GM23338 (cell line): ENCODE measurements around the gene MRPS24. TPM values are rescaled to one million over a fixed set of nuclear protein-coding genes. Genes with fewer than 3 reads are reported as not detected.
A peak's percentile ranks its signal among the peaks of the same experiment; 100 is the strongest.

ENCODE experiments used
- ATAC-seq: fragments of 200-7000 bp; cut with Tn5 transposase; 3 replicates; pipeline ENCODE4 v1.9.1; 2020
- DNase-seq: peaks from one replicate; pipeline ENCODE4 v3.0.0-alpha.2; 2015; ENCODE audit warnings: low spot score
- H2AFZ ChIP-seq: fragments of 200-600 bp; sonication (generic); 2 replicates; pipeline ENCODE4 v1.8.0; 2016; ENCODE audit warnings: antibody characterized with exemption, mild to moderate bottlenecking, moderate library complexity
- H3F3A ChIP-seq: fragments of 200-600 bp; sonication (generic); replicated peaks from 2 replicates; pipeline ENCODE4 v1.8.0; 2017; ENCODE audit warnings: antibody characterized with exemption, mixed run types, low read depth
- H3K27ac ChIP-seq: fragments of 200-600 bp; sonication (generic); 2 replicates; pipeline ENCODE4 v1.6.1; 2016; ENCODE audit warnings: low read depth
- H3K27me3 ChIP-seq: fragments of 200-600 bp; sonication (generic); 2 replicates; pipeline ENCODE4 v1.8.0; 2016; ENCODE audit warnings: mild to moderate bottlenecking, mixed run types, moderate library complexity; ENCODE audit not compliant: insufficient read depth
- H3K36me3 ChIP-seq: fragments of 200-600 bp; sonication (generic); 2 replicates; pipeline ENCODE4 v1.8.0; 2016; ENCODE audit warnings: mild to moderate bottlenecking; ENCODE audit not compliant: insufficient read depth
- H3K4me1 ChIP-seq: fragments of 200-600 bp; sonication (generic); 2 replicates; pipeline ENCODE4 v1.8.0; 2016; ENCODE audit warnings: mild to moderate bottlenecking, moderate library complexity; ENCODE audit not compliant: insufficient read depth
- H3K4me2 ChIP-seq: fragments of 200-600 bp; sonication (generic); 2 replicates; pipeline ENCODE4 v1.7.1; 2017; ENCODE audit warnings: mixed run types
- H3K4me3 ChIP-seq: fragments of 200-600 bp; sonication (generic); 2 replicates; pipeline ENCODE4 v1.6.1; 2016; ENCODE audit warnings: mixed run types
- H3K79me2 ChIP-seq: fragments of 200-600 bp; sonication (generic); replicated peaks from 2 replicates; pipeline ENCODE4 v1.8.0; 2017; ENCODE audit warnings: mild to moderate bottlenecking; ENCODE audit not compliant: insufficient read depth
- H3K9me2 ChIP-seq: fragments of 200-600 bp; sonication (generic); 2 replicates; pipeline ENCODE4 v1.8.0; 2017; ENCODE audit not compliant: insufficient read depth
- H4K20me1 ChIP-seq: fragments of 200-600 bp; sonication (generic); replicated peaks from 2 replicates; pipeline ENCODE4 v1.8.0; 2017; ENCODE audit warnings: mild to moderate bottlenecking; ENCODE audit not compliant: insufficient read depth
- H3K27ac Mint-ChIP-seq: 2 replicates; pipeline ENCODE4 v1.8.0; 2020; ENCODE audit warnings: inconsistent platforms, mild to moderate bottlenecking, moderate library complexity, mixed read lengths
- H3K27me3 Mint-ChIP-seq: 3 replicates; pipeline ENCODE4 v1.8.0; 2022; ENCODE audit warnings: low read depth, mild to moderate bottlenecking, moderate library complexity, mixed read lengths, inconsistent platforms; ENCODE audit not compliant: insufficient read depth, poor library complexity
- H3K36me3 Mint-ChIP-seq: 3 replicates; pipeline ENCODE4 v1.8.0; 2021; ENCODE audit warnings: low read depth, mild to moderate bottlenecking, inconsistent platforms, moderate library complexity, mixed read lengths
- H3K4me1 Mint-ChIP-seq: 3 replicates; pipeline ENCODE4 v1.8.0; 2020; ENCODE audit warnings: mild to moderate bottlenecking, inconsistent platforms, mixed read lengths
- H3K4me3 Mint-ChIP-seq: 3 replicates; pipeline ENCODE4 v1.8.0; 2021; ENCODE audit warnings: moderate library complexity, mild to moderate bottlenecking, inconsistent platforms, mixed read lengths
- H3K9me3 Mint-ChIP-seq: 3 replicates; pipeline ENCODE4 v1.8.0; 2020; ENCODE audit warnings: moderate library complexity, mild to moderate bottlenecking, inconsistent platforms, mixed read lengths
- CREB1 ChIP-seq: fragments of 250-450 bp; sonication (Bioruptor Pico); IDR thresholded peaks from 2 replicates; pipeline ENCODE4 v1.5.0; 2020; ENCODE audit warnings: low read depth, mild to moderate bottlenecking, moderate library complexity
- CTCF ChIP-seq, 2 experiments: fragments of 200-600 bp in 1 of 2; sonication (generic) in 1 of 2; conservative IDR thresholded peaks; 2 replicates each; pipeline versions ENCODE4 v1.5.1 to v1.6.1; 2016 to 2017; ENCODE audit warnings: antibody characterized with exemption in 2 of 2, low read depth in 2 of 2, mild to moderate bottlenecking in 2 of 2, moderate library complexity in 1 of 2
- ETS1 ChIP-seq: IDR thresholded peaks from 2 replicates; pipeline ENCODE4 v1.6.1; 2016; ENCODE audit warnings: antibody characterized with exemption
- EZH2 ChIP-seq: fragments of 200-600 bp; sonication (generic); IDR thresholded peaks from one replicate; pipeline ENCODE4 v1.8.0; 2017; ENCODE audit warnings: antibody characterized with exemption, mild to moderate bottlenecking, low read depth; ENCODE audit not compliant: unreplicated experiment
- EZH2phosphoT487 ChIP-seq: fragments of 200-600 bp; sonication (generic); IDR thresholded peaks from one replicate; pipeline ENCODE4 v1.8.1; 2018; ENCODE audit warnings: antibody characterized with exemption; ENCODE audit not compliant: unreplicated experiment
- JUNB ChIP-seq: IDR thresholded peaks from one replicate; pipeline ENCODE4 v1.6.1; 2016; ENCODE audit warnings: antibody characterized with exemption; ENCODE audit not compliant: unreplicated experiment
- NANOG ChIP-seq: IDR thresholded peaks from 2 replicates; pipeline ENCODE4 v1.6.1; 2016; ENCODE audit warnings: antibody characterized with exemption, borderline replicate concordance
- POLR2AphosphoS5 ChIP-seq: IDR thresholded peaks from 2 replicates; pipeline ENCODE4 v1.6.1; 2016; ENCODE audit warnings: antibody characterized with exemption, low read depth
- REST ChIP-seq: IDR thresholded peaks from one replicate; pipeline ENCODE4 v1.6.1; 2018; ENCODE audit warnings: antibody characterized with exemption; ENCODE audit not compliant: unreplicated experiment
- STAT1 ChIP-seq: IDR thresholded peaks from one replicate; pipeline ENCODE4 v1.6.1; 2016; ENCODE audit warnings: antibody characterized with exemption; ENCODE audit not compliant: unreplicated experiment
- ZNF114 ChIP-seq: fragments of 250-450 bp; sonication (Bioruptor Pico); IDR thresholded peaks from 2 replicates; pipeline ENCODE4 v1.5.0; 2020; ENCODE audit warnings: mild to moderate bottlenecking, moderate library complexity
- ZNF331 ChIP-seq: fragments of 250-450 bp; sonication (Bioruptor Pico); IDR thresholded peaks from 2 replicates; pipeline ENCODE4 v1.5.0; 2020; ENCODE audit warnings: low read depth, mild to moderate bottlenecking, moderate library complexity
- ZNF462 ChIP-seq: fragments of 250-450 bp; sonication (Bioruptor Pico); IDR thresholded peaks from 2 replicates; pipeline ENCODE4 v1.5.0; 2020; ENCODE audit warnings: mild to moderate bottlenecking, moderate library complexity
- polyA plus RNA-seq: library from polyadenylated mRNA; unstranded; fragments of >200 nt; fragmentation: Nextera tagmentation; extraction: Ambion mirVana; gene quantifications from 2 replicates; pipeline ENCODE4 v1.2.1, GENCODE V29; 2016
- total RNA-seq: library from RNA; depleted of rRNA; stranded (reverse); fragments of >200 nt; shearing (Covaris generic); gene quantifications from 2 replicates; pipeline ENCODE4 v1.2.3, GENCODE V29; 2014

MRPS24 gene
- total and polyA plus RNA-seq, 2 experiments from 2014 or later = 82.9 to 152 TPM

GRCh38 chr7:43843296-43843695 is 26.0 kb downstream of the MRPS24 start (continued):
- TF ChIP-seq ZNF114 (CRISPR knock-in tag) (no peak), STAT1 (no peak), EZH2 (no peak), CREB1 (no peak), CTCF (conservative IDR thresholded peaks at IDR 0.05; ENCODE audit: low read depth in 2 of 2) (no peak), EZH2phosphoT487 (no peak), JUNB (no peak), ETS1 (no peak), REST (no peak)

GRCh38 chr7:43838201-43838658 is 31.1 kb downstream of the MRPS24 start:
- H3F3A ChIP-seq = no peaks in the 10 kb centered on the region
- no peaks in the 10 kb centered on the region for H3K79me2 ChIP-seq
- H3K36me3 ChIP-seq = no peaks in the 10 kb centered on the region
- ATAC-seq (no peak), DNase-seq (no peak)
- Mint-ChIP-seq H3K9me3 (no peaks in the 10 kb centered on the region), H3K27me3 (no peaks in the 10 kb centered on the region), H3K27ac (no peak overlapping the region), H3K36me3 (no peaks in the 10 kb centered on the region), H3K4me1 (peaks cover under 1% of the 10 kb centered on the region; the same call in 2 of the 3 replicates), H3K4me3 (no peak overlapping the region; the same call in 2 of the 3 replicates)
- no peaks in the 10 kb centered on the region for H3K9me2 ChIP-seq
- peak overlapping the region; percentile 19 for H3K4me2 ChIP-seq
- H3K4me1 ChIP-seq = no peaks in the 10 kb centered on the region
- H4K20me1 ChIP-seq = no peaks in the 10 kb centered on the region
- H3K27ac ChIP-seq = no peak overlapping the region
- H2AFZ ChIP-seq = peak overlapping the region; percentile 68
- H3K4me3 ChIP-seq = no peak overlapping the region; the same call in 1 of the 2 replicates
- no peaks in the 10 kb centered on the region for H3K27me3 ChIP-seq
- no peak for TF ChIP-seq ZNF462
- no peak for TF ChIP-seq JUNB
- TF ChIP-seq NANOG = no peak
- TF ChIP-seq CREB1 = no peak
- no peak for TF ChIP-seq ZNF331
- no peak for TF ChIP-seq POLR2AphosphoS5
- TF ChIP-seq EZH2phosphoT487 = no peak
- no peak for TF ChIP-seq ZNF114 (CRISPR knock-in tag)
